GM21447 (cell line): ENCODE results near the gene GCK.

Experiments
- ATAC-seq: cut with Tn5 transposase; IDR thresholded peaks from one replicate; pipeline ENCODE4 v1.9.1; 2021; ENCODE audit not compliant: unreplicated experiment

GCK gene

DNA sequence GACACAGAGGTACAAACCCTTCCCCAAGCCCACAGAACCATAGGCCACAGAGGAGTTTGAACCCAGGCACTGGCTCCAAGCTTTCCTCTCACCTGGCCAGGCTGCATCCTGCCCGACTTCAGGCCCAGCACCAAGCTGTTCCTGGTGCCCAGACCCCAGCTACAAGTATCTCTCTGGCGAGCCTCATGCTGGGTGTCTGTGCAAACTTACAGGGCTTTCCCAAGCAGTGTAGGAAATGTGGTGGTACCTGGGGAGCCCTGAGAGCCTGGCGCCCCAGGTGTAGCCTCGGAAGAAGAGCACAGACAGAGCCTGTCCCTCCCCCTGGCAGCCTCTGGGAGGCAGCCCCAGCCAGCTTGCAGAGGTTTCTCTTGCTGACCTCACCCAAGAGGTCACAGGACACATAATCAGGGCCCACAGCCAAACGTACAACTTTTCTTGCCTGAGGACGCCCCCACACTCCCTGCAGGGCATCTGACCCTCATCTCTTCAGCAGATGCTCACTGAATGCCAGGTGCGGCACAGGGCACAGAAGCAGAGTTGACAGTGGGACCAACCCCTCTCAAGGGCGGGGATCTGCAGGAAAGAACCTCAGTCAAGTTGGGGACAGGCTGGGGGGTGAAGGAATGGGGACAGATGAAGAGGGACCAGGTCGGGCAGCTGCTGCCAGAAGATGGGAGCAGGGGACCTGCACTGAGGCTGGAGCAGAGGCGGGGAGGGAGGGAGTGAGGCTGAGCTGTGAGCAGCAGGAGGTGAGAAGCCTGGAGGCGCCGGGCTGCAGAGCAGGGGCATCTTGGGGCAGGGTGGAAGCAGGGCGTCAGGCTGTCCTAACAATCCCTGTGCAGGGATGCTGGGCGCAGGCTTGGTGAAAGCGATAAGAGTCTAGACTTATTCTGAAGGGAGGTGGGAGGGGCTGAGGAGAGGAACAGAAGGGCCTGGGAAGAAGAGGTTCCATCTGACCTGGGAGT, 31.8 kb downstream of the GCK start:
- no peak for ATAC-seq

DNA sequence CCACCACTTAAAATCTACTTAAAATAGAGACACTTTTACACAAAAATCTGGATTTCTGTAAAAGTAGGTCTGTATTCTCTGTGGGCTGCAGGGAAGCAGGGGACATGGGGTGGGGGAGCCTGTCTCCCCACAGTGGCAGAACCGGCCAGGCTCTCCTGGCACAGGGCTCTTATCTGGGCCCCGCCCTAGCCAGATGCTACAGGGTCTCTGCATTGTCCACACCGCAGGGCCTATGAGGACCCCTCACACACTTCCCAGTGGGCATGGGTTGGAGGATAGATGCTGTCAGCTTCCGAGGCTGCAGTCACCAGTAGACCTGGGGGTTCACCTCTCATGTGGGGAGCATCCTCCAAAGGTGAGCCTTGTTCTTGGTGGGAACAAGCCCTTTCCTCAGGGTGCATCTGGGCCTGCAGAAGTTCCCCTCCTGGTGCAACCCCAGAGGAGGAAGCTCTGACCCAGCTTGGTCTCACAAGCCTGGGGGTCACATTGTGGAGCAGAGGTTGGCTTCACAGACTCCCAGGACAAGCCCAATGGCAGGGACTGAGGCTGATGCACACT, 32.7 kb downstream of the GCK start:
- ATAC-seq, result no peak

DNA sequence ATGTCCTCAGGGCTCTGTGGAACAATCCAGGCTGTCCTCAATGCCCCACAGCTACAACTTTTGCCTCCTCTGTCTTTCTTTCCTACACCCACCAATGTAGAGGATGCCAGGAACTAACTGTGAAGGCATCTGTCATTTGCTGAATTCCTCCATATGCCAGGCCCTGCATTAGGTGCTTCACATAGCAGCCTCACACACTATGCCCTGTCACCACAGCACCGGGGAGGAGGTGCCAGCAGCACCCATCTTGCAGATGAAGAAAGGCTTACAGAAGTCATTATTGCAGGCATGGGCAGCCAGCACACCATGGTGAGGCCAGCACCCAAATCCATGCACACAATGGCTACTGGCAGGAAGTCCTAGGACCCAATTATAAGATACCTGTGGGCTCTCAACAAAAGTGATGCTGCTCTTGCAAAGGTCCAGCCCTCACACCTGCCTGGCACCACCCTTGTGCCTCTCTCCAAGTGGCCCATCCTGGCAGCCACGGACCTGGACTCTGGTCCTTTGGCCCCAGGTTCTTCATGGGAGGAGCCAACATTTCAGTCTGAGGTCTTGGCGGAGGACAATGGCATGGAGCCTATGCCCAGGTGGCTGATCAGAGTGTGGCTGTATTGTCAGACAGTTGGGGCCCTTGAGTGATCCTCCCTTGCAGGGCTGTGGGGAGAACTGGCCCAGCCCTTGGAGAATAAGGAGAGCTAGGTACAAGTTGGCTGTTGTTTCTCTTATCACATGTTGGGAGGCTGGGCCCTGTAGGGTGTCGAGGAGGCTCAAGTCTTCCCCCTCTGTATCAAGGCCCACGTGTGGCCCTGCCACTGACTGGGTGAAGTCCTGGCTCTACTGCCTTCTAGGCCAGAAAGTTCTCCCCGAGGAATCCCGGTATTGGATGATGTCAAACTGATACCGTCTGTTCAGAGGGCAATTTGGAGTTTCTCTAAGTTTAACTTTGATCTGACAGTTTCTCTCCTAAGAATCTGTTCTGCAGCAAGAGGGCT, 33.8 kb downstream of the GCK start:
- ATAC-seq, result no peak

DNA sequence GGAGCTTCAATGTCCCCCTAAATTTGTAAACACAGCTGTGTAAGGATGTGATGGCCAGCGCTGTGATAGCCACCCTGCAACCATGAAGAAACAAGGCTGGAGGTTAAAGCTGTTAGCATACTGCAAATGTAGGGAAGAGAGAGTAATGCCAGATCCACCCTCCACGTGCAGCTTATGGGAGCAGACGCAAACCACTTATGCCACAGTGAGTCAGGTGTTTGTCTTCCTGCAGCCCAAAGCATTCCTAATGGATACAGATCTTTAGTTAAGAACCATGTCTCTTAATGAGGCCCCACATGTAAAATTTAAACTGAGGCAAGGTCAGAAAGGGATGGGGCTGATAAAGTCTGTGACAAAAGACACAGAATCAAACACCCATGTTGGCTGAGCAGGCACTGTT, 34.5 kb downstream of the GCK start:
- no peak for ATAC-seq

DNA sequence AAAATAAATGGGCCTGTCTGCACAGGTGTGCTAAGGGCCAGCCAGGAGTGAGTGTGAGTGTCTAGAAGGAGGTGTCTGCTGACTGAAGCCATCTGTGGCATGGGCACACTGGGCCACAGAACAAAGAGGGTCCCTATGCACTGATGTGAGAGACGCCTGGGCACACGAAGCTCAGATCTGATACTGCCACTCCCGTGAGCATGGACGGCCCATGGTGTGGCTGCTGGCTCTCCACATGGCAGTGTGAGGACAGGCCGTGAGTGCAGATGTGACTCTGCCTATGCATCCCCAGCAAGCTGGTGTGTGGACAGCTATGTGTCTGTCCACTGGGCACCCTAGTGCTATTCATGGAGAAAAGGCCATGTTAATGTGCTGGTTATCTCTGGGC, 35.3 kb downstream of the GCK start:
- no peak for ATAC-seq

DNA sequence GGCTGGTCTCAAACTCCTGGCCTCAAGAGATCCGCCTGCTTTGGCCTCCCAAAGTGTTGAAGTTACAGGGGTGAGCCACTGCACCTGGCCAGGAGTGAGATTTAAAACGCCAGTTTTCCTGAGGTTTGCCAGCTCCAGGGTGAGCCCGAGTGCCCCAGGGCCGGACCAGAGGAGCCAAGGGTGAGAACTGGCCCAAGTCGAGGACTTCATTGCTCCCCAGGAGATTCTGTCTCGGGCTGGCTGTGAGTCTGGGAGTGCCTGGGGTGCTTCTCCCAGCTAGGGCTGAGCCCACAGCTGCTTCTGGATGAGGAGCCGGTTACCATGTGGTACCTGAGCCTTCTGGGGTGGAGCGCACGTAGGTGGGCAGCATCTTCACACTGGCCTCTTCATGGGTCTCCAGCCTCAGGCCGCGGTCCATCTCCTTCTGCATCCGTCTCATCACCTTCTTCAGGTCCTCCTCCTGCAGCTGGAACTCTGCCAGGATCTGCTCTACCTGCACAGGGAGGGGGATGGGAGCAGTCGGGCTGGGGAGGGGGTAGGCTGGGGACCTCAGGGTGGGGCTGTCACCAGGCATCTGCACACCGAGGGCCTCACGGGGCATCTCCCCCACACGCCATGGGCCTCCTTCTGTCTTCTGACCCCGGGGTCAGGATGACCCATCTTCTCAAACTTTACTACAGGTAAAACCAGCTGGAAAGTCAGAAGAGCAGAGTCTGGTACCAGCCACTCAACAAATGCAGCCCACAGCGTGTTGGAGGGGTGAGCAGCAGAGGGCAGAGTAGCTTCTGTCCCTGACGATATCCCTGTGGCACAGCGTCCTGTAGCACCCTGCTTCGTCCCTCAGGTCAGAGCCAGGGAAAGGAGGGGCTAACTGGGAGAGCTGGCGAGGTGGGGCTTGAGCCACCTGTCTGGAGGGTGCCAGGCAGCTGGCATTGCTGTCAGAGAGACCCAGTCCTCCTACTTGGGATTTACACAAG, 36.0 kb downstream of the GCK start:
- ATAC-seq, result no peak

DNA sequence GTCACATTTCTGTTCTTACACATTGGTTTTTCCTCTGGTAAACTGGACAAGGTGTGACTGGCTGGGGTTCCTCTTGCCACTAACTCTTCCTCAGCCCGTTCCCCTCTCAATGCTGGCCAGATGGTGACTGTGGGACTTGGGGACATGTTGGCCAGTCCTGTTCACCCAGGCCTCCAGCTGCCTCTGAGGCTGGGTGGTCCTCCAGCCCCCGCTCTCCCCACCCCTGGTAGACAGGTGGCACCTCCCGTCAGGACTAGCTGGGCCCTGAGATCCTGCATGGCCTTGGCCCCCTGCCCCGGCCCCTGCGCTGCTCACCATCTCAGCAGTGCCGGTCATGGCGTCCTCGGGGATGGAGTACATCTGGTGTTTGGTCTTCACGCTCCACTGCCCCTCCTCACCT, 37.3 kb downstream of the GCK start:
- ATAC-seq, result no peak

DNA sequence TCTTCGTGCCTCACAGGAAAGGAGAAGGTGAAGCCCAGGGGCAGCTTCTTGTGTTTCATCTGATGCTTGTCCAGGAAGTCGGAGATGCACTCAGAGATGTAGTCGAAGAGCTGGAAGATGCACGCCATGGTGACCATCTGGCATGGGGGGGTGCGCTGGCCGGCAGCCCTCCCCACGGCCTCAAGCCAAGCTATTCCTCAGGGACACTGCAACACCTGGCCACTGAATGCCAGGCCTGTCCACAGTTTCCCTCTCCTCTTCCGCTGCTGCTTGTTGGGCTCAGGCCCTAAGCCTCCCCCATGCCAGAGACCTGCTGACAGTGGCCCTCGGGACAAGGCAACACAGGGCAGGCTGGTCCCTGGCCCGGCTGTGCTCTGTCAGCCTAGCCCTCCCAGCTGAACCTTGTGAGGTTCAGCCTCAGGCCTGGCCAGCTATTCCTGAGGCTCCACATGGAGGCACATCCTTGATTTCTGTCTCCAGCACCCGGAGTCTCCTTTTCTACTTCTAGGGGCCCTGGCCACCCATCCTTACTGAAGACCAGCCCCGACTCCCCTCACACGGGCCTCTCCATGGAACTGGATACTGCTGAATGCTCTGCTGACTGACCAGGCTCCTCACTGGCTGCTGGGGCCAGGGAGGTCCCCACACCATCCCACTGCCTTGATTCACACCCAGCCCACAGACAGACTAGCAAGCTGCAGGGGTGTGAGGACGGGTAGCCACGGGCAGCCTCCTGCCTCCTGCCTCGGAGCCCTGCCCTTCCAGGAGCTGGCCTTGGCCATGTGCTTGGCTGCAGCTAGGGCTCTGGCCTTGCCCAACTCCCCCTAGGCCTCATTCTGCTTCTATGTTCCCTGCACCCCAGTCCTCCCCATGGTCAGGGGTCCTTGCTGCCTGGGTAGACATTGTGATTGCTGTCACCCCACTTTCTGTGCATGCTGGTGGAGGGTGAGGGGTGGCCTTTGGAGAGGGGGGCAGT, 38.0 kb downstream of the GCK start:
- no peak for ATAC-seq

DNA sequence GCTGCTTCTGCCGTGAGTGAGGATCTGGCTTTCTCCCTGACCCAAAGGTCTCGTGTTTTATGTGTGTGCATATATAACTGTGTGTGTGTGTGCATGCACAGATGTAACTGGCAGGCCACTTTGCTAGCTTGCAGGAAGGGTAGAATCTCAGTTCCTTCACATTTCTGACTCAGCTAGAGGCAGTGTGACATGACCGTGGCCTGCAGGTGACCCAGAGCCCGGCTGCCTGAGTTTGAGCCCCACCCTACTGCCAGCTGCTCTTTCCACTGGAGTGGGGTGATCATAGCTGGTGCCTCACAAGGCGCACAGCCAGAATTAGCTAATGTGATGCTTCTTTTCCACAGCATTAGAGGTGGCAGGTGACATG, 38.8 kb downstream of the GCK start:
- peak; percentile 57 for ATAC-seq

DNA sequence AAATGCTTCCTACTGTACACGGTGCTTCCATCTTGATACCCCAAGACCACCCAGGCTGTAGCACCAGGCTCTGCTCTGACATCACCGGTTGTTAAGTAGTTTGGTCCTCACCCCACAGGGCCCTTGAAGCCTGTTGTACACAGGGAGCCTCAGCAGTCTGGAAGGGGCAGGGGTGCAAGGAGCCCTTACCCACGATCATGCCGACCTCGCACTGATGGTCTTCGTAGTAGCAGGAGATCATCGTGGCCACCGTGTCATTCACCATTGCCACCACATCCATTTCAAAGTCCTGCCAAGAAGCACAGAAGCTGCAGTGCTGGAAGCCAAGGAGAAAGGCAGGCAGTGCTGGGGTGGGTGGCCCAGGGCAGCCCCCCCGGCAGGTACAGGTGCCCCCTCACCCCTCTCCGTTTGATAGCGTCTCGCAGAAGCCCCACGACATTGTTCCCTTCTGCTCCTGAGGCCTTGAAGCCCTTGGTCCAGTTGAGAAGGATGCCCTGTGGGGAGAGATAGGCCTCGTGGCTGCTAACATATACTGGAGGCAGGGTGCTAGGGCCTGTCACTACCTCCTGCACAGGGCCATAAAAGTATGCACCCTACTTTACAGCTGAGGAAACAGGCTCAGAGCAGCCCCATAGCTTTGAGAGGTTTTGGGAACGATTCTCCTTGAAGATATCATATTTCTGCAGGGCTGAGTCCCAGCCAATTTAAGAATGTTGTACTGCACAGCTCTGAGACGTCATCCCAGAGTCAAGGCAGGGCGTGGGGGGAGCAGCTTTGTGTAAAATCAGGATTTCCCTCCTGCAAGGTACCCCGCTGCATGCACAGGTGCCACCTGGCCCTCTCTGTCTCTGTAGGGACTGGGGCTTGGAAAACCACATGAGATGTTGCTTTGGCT, 39.4 kb downstream of the GCK start:
- ATAC-seq, result no peak

DNA sequence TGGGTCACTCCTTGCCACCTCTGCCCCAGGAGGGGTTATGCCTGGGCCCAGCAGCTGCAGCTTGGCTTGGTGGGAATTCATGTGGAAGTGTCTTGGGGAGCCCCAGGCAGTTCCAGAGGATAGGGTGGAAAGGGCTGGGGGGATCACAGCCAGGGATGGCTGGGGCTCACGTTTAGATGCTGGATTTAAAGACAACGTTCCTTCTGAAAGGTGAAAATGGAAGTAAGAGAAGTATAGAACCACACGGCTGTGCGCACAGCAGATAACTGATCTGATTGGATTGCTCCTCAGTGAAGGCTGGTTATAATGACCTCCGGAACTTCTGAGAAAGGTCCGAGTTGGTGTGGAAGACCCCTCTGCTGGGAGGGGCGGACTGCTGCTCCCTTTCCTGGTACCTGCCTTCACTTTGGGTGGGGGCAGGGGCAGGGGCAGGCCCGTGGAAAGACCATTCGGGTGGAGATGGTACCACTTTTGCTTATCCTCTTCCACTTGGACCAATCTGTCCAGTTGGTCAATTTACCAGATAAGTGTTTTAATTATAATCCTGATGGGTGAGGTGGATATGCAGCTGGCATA, 40.2 kb downstream of the GCK start:
- no peak for ATAC-seq

DNA sequence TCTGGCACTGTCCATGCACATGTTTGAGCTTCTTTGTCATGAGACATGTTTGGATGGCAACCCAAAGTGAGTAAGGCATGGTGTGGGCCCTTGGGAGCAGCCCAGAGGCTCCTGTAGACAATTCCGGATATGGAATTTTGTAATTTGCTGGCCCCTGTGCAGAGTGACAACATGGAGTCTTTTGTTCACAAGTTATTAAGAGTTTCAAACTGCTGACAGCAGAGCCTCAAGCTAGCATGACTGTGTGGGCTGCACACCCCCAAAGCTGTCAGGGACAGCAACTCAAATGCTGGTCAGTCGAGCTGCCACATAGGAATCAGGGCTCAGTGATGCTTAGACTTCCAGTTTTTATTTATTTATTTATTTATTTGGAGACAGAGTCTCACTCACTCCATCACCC, 41.1 kb downstream of the GCK start:
- ATAC-seq, result no peak

DNA sequence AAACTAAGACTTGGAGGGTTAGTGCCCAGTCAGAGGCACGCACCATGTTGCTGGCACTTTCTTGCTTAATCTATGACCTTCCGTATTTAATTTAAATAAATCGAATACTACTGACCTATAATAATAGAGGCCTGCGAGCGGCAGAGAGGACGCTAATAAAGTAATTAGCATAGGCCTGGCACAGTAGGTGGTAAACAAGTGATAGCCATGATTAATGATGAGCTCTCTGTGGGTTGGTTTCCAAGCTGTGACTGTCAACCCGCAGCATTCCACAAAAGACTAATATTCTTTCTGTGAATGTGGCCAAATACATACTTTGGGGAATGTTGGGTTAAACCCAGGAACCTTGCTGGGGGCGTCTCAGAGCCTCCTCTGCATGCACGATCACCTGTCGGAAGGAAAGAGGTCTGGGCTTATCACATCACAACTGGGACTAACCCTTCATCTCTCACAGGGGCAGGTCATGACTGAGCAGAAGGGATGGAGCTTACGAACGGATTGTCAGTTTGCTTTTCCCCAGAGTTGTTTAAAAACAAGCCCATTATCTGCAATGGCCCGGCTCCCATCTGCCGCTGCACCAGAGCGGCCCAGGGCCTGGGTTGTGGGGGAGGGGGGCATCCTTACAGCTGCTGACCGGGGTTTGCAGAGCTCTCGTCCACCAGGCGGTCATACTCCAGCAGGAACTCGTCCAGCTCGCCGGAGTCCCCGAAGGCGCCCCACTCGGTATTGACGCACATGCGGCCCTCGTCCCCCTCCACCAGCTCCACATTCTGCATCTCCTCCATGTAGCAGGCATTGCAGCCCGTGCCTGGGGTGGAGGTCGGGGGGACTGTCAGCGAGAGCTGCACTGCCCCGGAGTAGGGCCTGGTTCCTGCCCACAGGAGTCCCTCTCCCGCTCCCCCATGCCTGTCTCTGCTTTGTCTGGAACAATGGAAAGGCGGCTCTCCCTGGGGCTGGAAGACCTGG, 41.9 kb downstream of the GCK start:
- ATAC-seq, result no peak

DNA sequence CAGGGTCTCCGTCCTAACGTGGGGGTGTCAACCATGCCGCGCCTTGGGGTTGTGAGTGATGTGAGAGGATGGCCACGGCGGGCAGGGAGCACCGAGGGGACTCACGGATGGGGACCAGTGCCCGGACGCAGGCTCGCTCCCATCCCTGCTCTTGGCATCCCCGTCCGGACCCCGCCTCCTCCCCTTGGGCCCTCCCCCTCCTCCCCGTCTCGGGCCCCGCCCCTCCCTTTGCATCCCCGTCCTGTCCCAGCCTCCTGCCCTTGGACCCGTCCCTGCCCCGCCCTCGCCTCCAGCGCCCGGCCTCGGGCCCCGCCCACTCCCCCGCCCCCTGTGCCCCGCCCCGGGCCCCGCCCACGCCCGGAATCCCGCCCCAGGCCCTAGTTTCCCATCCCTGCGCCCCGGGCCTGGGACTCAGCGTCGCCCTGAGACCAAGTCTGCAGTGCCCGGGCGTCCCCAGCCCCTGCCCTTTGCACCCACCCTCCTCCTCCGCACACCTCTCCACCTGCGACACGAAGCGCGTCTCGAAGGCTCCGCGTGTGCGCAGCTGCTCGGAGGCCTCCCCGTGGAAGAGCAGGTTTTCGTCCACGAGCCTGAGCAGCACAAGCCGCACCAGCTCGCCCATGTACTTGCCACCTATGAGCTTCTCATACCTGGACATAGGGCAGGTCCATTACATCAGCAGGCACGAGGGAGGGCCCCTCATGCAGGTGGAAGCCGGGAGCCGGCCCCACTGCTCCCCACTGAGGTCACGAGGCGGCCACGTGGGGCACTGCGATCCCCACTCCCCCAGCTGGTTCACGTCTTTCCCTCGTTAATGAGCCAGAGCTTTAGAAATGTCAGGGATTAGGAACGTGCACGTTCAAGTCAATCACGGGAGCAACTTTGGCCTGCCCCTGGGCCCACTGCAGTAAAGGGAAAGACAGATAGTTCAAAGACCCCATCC, 43.0 kb downstream of the GCK start:
- no peak for ATAC-seq

DNA sequence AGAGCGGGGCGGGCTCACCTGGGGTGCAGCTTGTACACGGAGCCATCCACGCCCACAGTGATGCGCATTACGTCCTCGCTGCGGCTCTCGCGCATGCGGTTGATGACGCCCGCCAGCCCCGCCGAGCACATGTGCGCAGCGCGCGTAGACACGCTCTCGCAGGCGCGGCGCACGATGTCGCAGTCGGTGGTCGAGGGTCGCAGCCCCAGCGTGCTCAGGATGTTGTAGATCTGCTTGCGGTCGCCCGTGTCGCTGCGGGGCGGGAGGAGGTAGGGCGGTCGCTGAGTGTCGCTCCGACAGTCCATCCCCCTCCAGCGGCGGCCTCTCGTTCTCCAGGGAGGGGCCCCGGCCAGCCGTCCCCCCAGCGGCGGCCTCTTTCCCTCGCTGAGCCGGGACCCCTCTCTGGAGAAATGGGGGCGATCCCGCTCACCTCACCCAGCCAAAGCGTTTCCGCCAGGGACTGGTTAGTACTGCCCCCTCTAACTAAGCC, 43.7 kb downstream of the GCK start:
- no peak for ATAC-seq
